Measurements from ENCODE around the gene SIPA1L3. TPM values are rescaled to one million over a fixed set of nuclear protein-coding genes. Genes with fewer than 3 reads are reported as not detected.

Gene SIPA1L3
- total RNA-seq, 1 experiment from 2014 or later, result 125 TPM

DNA sequence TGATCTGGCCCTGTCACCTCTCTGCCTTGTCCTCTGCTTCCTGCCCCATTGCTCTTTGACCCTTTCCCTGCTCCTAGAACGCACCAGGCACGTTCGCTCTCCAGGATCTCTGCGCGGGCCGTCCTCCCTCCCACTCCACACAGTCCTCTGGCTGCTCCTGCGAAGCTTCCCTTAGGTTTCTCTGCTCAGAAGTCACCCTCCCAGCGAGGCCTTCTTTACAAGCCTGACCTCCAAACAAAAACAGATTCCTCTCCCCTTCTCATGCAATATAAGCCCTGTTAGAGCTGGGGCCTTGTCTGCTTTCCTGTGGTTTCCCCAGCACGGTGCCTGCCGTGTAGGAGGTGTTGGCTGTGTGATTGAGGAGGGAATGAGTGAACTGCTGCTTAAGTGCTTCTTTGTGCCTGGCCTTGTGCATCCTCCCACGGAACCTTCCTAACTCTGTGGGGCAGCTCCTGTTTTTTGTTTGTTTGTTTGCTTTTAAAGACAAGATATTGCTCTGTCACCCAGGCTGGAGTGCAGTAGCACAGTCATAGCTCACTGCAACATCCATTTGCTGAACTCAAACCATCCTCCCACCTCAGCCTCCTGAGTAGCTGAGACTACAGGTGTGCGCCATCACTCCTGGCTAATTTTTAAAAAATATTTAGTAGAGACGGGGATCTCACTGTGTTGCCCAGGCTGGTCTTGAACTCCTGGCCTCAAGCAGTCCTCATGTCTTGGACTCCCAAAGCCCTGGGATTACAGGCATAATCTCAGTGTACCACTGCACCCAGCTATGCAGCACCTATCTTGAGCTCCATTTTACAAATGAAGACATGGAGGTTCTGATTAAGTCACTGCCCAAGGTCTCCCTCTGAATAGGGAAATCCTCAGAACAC lies 82.0 kb downstream of the SIPA1L3 start:
- H3K4me1 Mint-ChIP-seq (ENCODE audit: low read depth, unreplicated experiment), result peaks cover 55% of the 10 kb centered on the region

DNA sequence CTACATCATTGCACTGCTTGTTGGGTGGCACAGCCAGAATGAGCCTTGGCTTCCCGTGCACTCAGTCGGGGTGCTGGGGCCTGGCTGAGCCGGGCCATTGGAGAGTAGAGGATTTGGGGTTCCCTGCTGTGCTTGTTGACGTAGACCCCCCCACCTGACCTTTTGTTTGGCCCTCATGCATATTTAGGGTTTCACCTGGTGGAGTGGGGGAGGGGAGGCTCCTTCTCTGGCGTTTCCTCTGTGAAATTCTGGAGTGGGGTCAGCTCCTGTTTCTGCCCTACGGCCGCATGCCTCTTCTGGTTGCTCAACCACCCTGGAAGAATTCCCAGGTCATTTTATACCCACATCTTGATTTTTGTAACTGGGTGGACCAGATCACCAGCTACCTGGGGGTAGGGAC lies 82.8 kb downstream of the SIPA1L3 start:
- no peak overlapping the region for H3K4me3 ChIP-seq (ENCODE audit: low read depth, low read length)
- Mint-ChIP-seq H3K4me3 (ENCODE audit: unreplicated experiment) (peak overlapping the region; percentile 37), H3K27me3 (ENCODE audit: insufficient read depth, unreplicated experiment) (no peaks in the 10 kb centered on the region), H3K36me3 (ENCODE audit: insufficient read depth, unreplicated experiment) (peaks cover 54% of the 10 kb centered on the region), H3K27ac (ENCODE audit: unreplicated experiment) (peak overlapping the region; percentile 92), H3K4me1 (ENCODE audit: low read depth, unreplicated experiment) (peaks cover 47% of the 10 kb centered on the region), H3K9me3 (ENCODE audit: unreplicated experiment) (no peaks in the 10 kb centered on the region)
- peaks cover 4% of the 10 kb centered on the region for H3K36me3 ChIP-seq (ENCODE audit: control insufficient read depth, insufficient read depth, low read length)
- POLR2A ChIA-PET, result interaction anchor here (0.6 to 2.0 kb wide), 2 partner anchors 83 to 245 kb away, joined by 3 to 10 read pairs; partner anchors contain the start of genes SIPA1L3 and WDR87
- intact Hi-C loops (cut with micrococcal nuclease; ENCODE audit: unreplicated experiment), result no loop called here
- TF ChIP-seq, protein P1, sequence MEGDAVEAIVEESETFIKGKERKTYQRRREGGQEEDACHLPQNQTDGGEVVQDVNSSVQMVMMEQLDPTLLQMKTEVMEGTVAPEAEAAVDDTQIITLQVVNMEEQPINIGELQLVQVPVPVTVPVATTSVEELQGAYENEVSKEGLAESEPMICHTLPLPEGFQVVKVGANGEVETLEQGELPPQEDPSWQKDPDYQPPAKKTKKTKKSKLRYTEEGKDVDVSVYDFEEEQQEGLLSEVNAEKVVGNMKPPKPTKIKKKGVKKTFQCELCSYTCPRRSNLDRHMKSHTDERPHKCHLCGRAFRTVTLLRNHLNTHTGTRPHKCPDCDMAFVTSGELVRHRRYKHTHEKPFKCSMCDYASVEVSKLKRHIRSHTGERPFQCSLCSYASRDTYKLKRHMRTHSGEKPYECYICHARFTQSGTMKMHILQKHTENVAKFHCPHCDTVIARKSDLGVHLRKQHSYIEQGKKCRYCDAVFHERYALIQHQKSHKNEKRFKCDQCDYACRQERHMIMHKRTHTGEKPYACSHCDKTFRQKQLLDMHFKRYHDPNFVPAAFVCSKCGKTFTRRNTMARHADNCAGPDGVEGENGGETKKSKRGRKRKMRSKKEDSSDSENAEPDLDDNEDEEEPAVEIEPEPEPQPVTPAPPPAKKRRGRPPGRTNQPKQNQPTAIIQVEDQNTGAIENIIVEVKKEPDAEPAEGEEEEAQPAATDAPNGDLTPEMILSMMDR (IDR thresholded peaks at IDR 0.05; ENCODE audit: insufficient read depth in 1 of 2, low read depth in 1 of 2, low read length in 1 of 2, severe bottlenecking in 1 of 2, unreplicated experiment in 1 of 2), result no peak
- CTCF ChIA-PET, result interaction anchor here (0.6 to 3.8 kb wide), 4 partner anchors 58 to 158 kb away, joined by 3 to 26 read pairs (median 5); partner anchors contain the start of genes SIPA1L3 and WDR87
- H3K27me3 ChIP-seq (replicated peaks; ENCODE audit: control insufficient read depth, insufficient read depth, low read length), result no peaks in the 10 kb centered on the region
- BruUV-seq (replicated peaks), result no TSS peak
- no peak for DNase-seq
- H3K4me1 ChIP-seq, result peaks cover 61% of the 10 kb centered on the region
- H3K9me3 ChIP-seq, result no peaks in the 10 kb centered on the region

More for the DNA sequence above, 82.0 kb downstream of the SIPA1L3 start:
- POLR2A ChIA-PET, result interaction anchor here (0.6 to 2.0 kb wide), 3 partner anchors 82 to 246 kb away, joined by 3 to 10 read pairs (median 3); partner anchors contain the start of genes SIPA1L3 and WDR87
- CTCF ChIA-PET, result interaction anchor here (0.6 to 3.8 kb wide), 5 partner anchors 57 to 744 kb away, joined by 3 to 26 read pairs (median 5); partner anchors contain the start of genes SIPA1L3 and WDR87
- Mint-ChIP-seq H3K36me3 (ENCODE audit: insufficient read depth, unreplicated experiment) (peaks cover 54% of the 10 kb centered on the region), H3K27me3 (ENCODE audit: insufficient read depth, unreplicated experiment) (no peaks in the 10 kb centered on the region), H3K4me3 (ENCODE audit: unreplicated experiment) (no peak overlapping the region), H3K9me3 (ENCODE audit: unreplicated experiment) (no peaks in the 10 kb centered on the region), H3K27ac (ENCODE audit: unreplicated experiment) (peak overlapping the region; percentile 92)
- no peak for DNase-seq
- H3K4me3 ChIP-seq (ENCODE audit: low read depth, low read length), result no peak overlapping the region
- intact Hi-C loops (cut with micrococcal nuclease; ENCODE audit: unreplicated experiment), result no loop called here
- peaks cover 69% of the 10 kb centered on the region for H3K4me1 ChIP-seq
- peaks cover 2% of the 10 kb centered on the region for H3K36me3 ChIP-seq (ENCODE audit: control insufficient read depth, insufficient read depth, low read length)
- no TSS peak for BruUV-seq (replicated peaks)
- TF ChIP-seq, protein P1 (IDR thresholded peaks at IDR 0.05; ENCODE audit: insufficient read depth in 1 of 2, low read depth in 1 of 2, low read length in 1 of 2, severe bottlenecking in 1 of 2, unreplicated experiment in 1 of 2), result no peak
- no peaks in the 10 kb centered on the region for H3K9me3 ChIP-seq
- H3K27me3 ChIP-seq (replicated peaks; ENCODE audit: control insufficient read depth, insufficient read depth, low read length), result no peaks in the 10 kb centered on the region

DNA sequence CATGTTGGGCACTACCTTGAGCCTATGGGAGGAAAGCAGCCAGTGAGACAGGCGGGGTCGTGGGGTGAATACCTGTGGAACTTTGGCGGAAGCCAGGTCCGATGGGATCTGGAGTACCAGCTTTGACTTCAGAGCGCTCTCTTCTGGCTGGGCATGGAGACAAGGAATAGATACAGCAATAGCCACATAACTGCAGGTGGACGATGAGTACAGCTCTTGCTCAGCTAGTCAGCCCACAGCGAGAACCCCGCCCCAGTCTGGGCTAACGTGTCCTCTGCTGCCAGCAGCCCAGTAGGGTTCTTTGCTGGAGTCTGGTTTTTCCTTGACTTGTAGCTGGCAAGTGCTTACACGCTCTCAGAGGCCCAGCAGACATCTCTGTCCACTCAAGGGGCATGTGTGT lies 83.4 kb downstream of the SIPA1L3 start:
- no TSS peak for BruUV-seq (replicated peaks)
- POLR2A ChIA-PET, result interaction anchor here (2.0 kb wide), 1 partner anchor 84 kb away, joined by 10 read pairs; the partner anchor contains the start of genes SIPA1L3 and WDR87
- no peaks in the 10 kb centered on the region for H3K27me3 ChIP-seq (replicated peaks; ENCODE audit: control insufficient read depth, insufficient read depth, low read length)
- Mint-ChIP-seq H3K36me3 (ENCODE audit: insufficient read depth, unreplicated experiment) (peaks cover 54% of the 10 kb centered on the region), H3K27ac (ENCODE audit: unreplicated experiment) (peak overlapping the region; percentile 92), H3K9me3 (ENCODE audit: unreplicated experiment) (no peaks in the 10 kb centered on the region), H3K27me3 (ENCODE audit: insufficient read depth, unreplicated experiment) (no peaks in the 10 kb centered on the region), H3K4me1 (ENCODE audit: low read depth, unreplicated experiment) (peaks cover 47% of the 10 kb centered on the region), H3K4me3 (ENCODE audit: unreplicated experiment) (peak overlapping the region; percentile 37)
- TF ChIP-seq, protein P1 (IDR thresholded peaks at IDR 0.05; ENCODE audit: insufficient read depth in 1 of 2, low read depth in 1 of 2, low read length in 1 of 2, severe bottlenecking in 1 of 2, unreplicated experiment in 1 of 2), result no peak
- CTCF ChIA-PET, result interaction anchor here (1.0 to 3.8 kb wide), 3 partner anchors 58 to 88 kb away, joined by 3 to 26 read pairs (median 6); partner anchors contain the start of genes SIPA1L3 and WDR87
- peak; percentile 39 to 59 for DNase-seq
- H3K9me3 ChIP-seq, result no peaks in the 10 kb centered on the region
- H3K36me3 ChIP-seq (ENCODE audit: control insufficient read depth, insufficient read depth, low read length), result peaks cover 4% of the 10 kb centered on the region
- no peak overlapping the region for H3K4me3 ChIP-seq (ENCODE audit: low read depth, low read length)
- intact Hi-C loops (cut with micrococcal nuclease; ENCODE audit: unreplicated experiment), result no loop called here
- peaks cover 61% of the 10 kb centered on the region for H3K4me1 ChIP-seq
